Vagina (tissue), 2 donors: ENCODE data around the gene CSNK2A2. TPM values are rescaled to one million over a fixed set of nuclear protein-coding genes. Genes with fewer than 3 reads are reported as not detected.

Experiments
- DNase-seq, 2 donors: peaks; one replicate each; pipeline ENCODE4 v3.0.0-alpha.2; 2017; ENCODE audit errors: extremely low spot score in 2 of 2
- H3K27ac ChIP-seq: fragments of 200-600 bp; sonication (generic); one replicate; pipeline ENCODE4 v1.5.1; 2019
- H3K27me3 ChIP-seq: fragments of 200-600 bp; sonication (generic); one replicate; pipeline ENCODE4 v1.5.1; 2019
- H3K36me3 ChIP-seq, 2 donors: fragments of 200-600 bp; sonication (generic); one replicate each; pipeline ENCODE4 v1.5.1; 2017 to 2019
- H3K4me1 ChIP-seq: fragments of 200-600 bp; sonication (generic); one replicate; pipeline ENCODE4 v1.5.1; 2019
- H3K4me3 ChIP-seq, 2 donors: fragments of 200-600 bp; sonication (generic); 1 replicate in 1 of 2; 2 replicates in 1 of 2; pipeline ENCODE4 v1.5.1; 2016 to 2019
- H3K9me3 ChIP-seq: fragments of 200-600 bp; sonication (generic); one replicate; pipeline ENCODE4 v1.5.1; 2019
- POLR2A ChIP-seq, 2 donors: fragments of 450-650 bp; IDR thresholded peaks; one replicate each; pipeline ENCODE4 v1.6.1; 2017; ENCODE audit warnings: antibody characterized with exemption in 2 of 2, mild to moderate bottlenecking in 2 of 2, moderate library complexity in 2 of 2
- POLR2AphosphoS5 ChIP-seq, 2 donors: sonication (generic); formaldehyde crosslinking; IDR thresholded peaks; one replicate each; pipeline ENCODE4 v1.9.0; 2017; ENCODE audit warnings: antibody characterized with exemption in 2 of 2, mild to moderate bottlenecking in 2 of 2, low read depth in 1 of 2; ENCODE audit not compliant: insufficient read depth in 1 of 2
- intact Hi-C: fragments of 100-400 bp; cut with DNase I; formaldehyde crosslinking; loops from one replicate; pipeline ENCODE4 v1.15.1; 2023
- total RNA-seq: library from RNA; depleted of rRNA; stranded (reverse); fragments of >200 nt; gene quantifications from one replicate; pipeline ENCODE4 v1.2.3, GENCODE V29; 2016
- TF ChIP-seq, protein P1 (sequence below), 3 experiments: fragments of 450-650 bp in 2 of 3; fragments of 200-600 bp in 1 of 3; sonication (generic) in 1 of 3; IDR thresholded peaks; one replicate each; pipeline ENCODE4 v1.5.1; 2017 to 2019; ENCODE audit warnings: antibody characterized with exemption in 3 of 3, mild to moderate bottlenecking in 2 of 3, moderate library complexity in 2 of 3

Gene CSNK2A2
- total RNA-seq, 1 donor from 2014 or later: 28.5 TPM

DNA sequence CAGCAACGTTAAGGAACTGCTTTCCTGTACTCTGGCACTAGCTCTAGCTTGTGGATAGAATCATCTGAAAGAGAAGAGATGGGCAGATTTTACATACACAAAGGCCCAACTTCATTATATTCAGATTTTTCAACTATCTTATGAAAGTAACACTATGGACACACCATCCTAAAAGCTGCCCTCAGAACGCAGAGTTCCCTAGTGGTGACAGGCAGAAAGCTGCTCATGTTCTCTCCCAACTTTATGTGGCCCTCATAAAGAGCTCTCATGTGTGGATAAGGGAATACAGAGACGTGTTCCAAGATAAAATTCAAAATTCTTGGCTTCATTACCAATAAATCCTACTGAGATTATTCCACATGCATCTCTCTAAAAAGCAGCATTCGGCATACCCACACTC is 70.3 kb downstream of the CSNK2A2 start:
- Histone ChIP-seq H3K36me3 (no peaks in the 10 kb centered on the region), H3K4me1 (peaks cover 51% of the 10 kb centered on the region), H3K4me3 (peak overlapping the region; percentile 68 to 96), H3K9me3 (no peaks in the 10 kb centered on the region), H3K27me3 (no peaks in the 10 kb centered on the region), H3K27ac (peak overlapping the region; percentile 74)
- DNase-seq: no peak
- intact Hi-C loops: loop anchor here (10.0 kb wide), 1 partner anchor 393 kb away; the partner anchor contains the start of gene KATNB1
- no peak for TF ChIP-seq POLR2AphosphoS5 (IDR thresholded peaks at IDR 0.05; ENCODE audit: insufficient read depth in 1 of 2, low read depth in 1 of 2)
- TF ChIP-seq POLR2A (IDR thresholded peaks at IDR 0.05): no peak
- TF ChIP-seq, protein P1, sequence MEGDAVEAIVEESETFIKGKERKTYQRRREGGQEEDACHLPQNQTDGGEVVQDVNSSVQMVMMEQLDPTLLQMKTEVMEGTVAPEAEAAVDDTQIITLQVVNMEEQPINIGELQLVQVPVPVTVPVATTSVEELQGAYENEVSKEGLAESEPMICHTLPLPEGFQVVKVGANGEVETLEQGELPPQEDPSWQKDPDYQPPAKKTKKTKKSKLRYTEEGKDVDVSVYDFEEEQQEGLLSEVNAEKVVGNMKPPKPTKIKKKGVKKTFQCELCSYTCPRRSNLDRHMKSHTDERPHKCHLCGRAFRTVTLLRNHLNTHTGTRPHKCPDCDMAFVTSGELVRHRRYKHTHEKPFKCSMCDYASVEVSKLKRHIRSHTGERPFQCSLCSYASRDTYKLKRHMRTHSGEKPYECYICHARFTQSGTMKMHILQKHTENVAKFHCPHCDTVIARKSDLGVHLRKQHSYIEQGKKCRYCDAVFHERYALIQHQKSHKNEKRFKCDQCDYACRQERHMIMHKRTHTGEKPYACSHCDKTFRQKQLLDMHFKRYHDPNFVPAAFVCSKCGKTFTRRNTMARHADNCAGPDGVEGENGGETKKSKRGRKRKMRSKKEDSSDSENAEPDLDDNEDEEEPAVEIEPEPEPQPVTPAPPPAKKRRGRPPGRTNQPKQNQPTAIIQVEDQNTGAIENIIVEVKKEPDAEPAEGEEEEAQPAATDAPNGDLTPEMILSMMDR (IDR thresholded peaks at IDR 0.05): no peak

DNA sequence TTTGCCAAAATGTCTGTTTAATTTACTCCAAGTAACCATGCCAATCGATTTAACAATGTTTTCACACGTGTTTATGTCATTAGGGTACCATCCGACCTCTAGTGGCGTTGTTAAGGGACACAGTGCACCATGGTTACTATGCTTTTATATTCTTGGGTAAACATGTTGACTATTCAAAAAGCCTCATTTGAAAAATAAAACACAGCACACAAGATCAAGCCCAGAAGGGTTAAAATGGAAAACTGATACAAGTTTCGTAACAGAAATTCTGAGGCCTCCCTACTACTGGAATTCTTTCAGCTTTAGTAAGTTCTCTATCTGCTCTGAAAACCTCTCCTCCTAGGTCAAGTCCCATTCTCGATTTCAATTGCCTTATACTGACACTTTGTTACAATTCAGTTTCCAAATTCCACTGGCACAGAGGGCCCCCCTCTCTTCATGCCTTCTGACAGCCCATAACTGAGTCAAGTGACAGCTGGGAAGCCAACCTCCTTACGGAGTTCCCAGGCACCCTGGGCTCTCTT is 70.8 kb downstream of the CSNK2A2 start:
- Histone ChIP-seq H3K4me1 (peaks cover 56% of the 10 kb centered on the region), H3K36me3 (no peaks in the 10 kb centered on the region), H3K4me3 (peak overlapping the region; percentile 68 to 96), H3K27ac (peak overlapping the region; percentile 74), H3K9me3 (no peaks in the 10 kb centered on the region), H3K27me3 (no peaks in the 10 kb centered on the region)
- intact Hi-C loops: loop anchor here (10.0 kb wide), 1 partner anchor 392 kb away; the partner anchor contains the start of gene KATNB1
- TF ChIP-seq, protein P1 (IDR thresholded peaks at IDR 0.05): peak in 2 of 3 experiments; percentile 19 to 26
- TF ChIP-seq POLR2A (IDR thresholded peaks at IDR 0.05) (no peak), POLR2AphosphoS5 (IDR thresholded peaks at IDR 0.05; ENCODE audit: insufficient read depth in 1 of 2, low read depth in 1 of 2) (peak in 1 of 2 donors; percentile 47)
- DNase-seq: no peak

DNA sequence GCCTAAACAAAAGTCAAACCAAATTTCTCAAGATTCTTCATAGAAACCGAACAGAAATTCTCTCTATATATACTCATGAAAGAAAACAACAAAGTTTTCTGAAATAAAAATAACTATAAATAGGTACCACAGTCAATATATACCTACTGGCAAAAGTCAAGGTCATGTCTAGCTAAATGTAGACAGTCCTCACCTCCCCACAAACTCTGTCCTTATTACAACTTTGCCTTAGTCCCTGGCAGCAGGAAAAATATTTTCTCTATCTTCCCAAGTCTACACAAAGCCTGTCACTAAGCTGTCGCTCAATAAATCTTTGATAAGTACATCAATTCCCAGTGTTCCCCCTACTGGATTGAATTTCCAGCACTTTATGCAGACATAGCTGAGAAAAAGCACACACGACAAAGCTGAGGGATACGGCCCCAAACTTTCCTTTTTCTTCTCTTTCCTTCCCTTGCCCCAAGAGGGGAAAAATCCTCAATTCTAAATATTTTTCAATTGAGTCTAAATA is 71.4 kb downstream of the CSNK2A2 start:
- no peak for DNase-seq
- Histone ChIP-seq H3K9me3 (no peaks in the 10 kb centered on the region), H3K27me3 (no peaks in the 10 kb centered on the region), H3K4me1 (peaks cover 62% of the 10 kb centered on the region), H3K4me3 (peak overlapping the region; percentile 68 to 96), H3K36me3 (no peaks in the 10 kb centered on the region), H3K27ac (peak overlapping the region; percentile 74)
- TF ChIP-seq, protein P1 (IDR thresholded peaks at IDR 0.05): no peak
- no peak for TF ChIP-seq POLR2AphosphoS5 (IDR thresholded peaks at IDR 0.05; ENCODE audit: insufficient read depth in 1 of 2, low read depth in 1 of 2)
- TF ChIP-seq POLR2A (IDR thresholded peaks at IDR 0.05): no peak
- intact Hi-C loops: loop anchor here (10.0 kb wide), 1 partner anchor 392 kb away; the partner anchor contains the start of gene KATNB1

DNA sequence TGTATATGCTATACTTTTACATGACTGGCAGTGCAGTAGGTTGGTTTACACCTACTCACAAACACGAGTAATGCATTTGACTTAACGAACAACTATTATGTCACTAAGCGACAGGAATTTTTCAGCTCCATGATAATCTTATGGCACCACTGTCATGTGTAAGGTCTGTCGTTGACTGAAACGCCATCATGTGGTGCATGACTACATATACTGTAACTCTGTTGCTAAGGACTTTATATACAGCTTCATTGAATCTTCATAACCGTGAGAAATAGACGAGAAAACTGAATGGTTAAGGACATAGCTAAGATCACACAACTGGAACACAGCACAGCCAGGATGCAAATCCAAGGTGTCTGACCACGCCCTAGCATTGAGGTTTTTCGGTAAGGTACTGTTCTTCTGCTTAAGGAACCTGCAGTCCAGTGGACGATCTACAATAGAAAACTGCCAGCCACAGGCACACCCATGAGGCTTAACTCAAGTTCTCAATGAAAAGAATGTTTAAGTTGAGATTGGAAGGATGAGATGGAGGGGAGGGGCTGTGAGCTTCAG is 72.0 kb downstream of the CSNK2A2 start:
- peaks cover 68% of the 10 kb centered on the region for H3K4me1 ChIP-seq
- no peak overlapping the region for H3K27ac ChIP-seq
- H3K36me3 ChIP-seq: no peaks in the 10 kb centered on the region
- intact Hi-C loops: loop anchor here (10.0 kb wide), 1 partner anchor 391 kb away; the partner anchor contains the start of gene KATNB1
- H3K4me3 ChIP-seq: no peak overlapping the region
- no peaks in the 10 kb centered on the region for H3K9me3 ChIP-seq
- no peaks in the 10 kb centered on the region for H3K27me3 ChIP-seq
- TF ChIP-seq, protein P1 (IDR thresholded peaks at IDR 0.05): no peak
- TF ChIP-seq POLR2AphosphoS5 (IDR thresholded peaks at IDR 0.05; ENCODE audit: insufficient read depth in 1 of 2, low read depth in 1 of 2) (no peak), POLR2A (IDR thresholded peaks at IDR 0.05) (no peak)
- DNase-seq: no peak

DNA sequence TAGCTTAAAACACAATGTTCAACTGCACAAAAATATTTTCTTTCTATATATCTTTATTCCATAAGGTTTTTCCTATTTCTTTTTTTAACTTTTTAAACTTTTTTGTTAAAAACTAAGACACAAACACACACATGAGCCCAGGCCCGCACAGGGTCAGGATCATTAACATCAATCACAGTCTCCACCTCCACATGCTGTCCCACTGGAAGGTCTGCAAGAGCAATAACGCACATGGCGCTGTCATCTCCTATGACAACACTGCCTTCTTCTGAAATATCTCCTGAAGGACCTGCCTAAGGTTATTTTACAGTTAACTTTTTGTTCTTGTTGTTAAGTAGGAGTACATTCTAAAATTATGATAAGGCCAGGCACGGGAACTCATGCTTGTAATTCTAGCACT is 72.9 kb downstream of the CSNK2A2 start:
- TF ChIP-seq, protein P1 (IDR thresholded peaks at IDR 0.05): no peak
- TF ChIP-seq POLR2A (IDR thresholded peaks at IDR 0.05) (no peak), POLR2AphosphoS5 (IDR thresholded peaks at IDR 0.05; ENCODE audit: insufficient read depth in 1 of 2, low read depth in 1 of 2) (no peak)
- intact Hi-C loops: loop anchor here (10.0 kb wide), 1 partner anchor 390 kb away; the partner anchor contains the start of gene KATNB1
- no peak for DNase-seq
- H3K36me3 ChIP-seq: no peaks in the 10 kb centered on the region
- H3K4me3 ChIP-seq: no peak overlapping the region
- no peak overlapping the region for H3K27ac ChIP-seq
- peaks cover 76% of the 10 kb centered on the region for H3K4me1 ChIP-seq
- no peaks in the 10 kb centered on the region for H3K27me3 ChIP-seq
- H3K9me3 ChIP-seq: no peaks in the 10 kb centered on the region
